Right lobe of liver (tissue), 4 donors: Measurements from ENCODE around the gene CPNE7.

Source experiments
- CTCF ChIP-seq, 4 donors: fragments of 200-600 bp in 3 of 4; fragments of 450-650 bp in 1 of 4; IDR thresholded peaks; one replicate each; pipeline versions ENCODE4 v1.5.1 to v1.8.0; 2016 to 2022; ENCODE audit warnings: antibody characterized with exemption in 4 of 4, mild to moderate bottlenecking in 2 of 4
- POLR2A ChIP-seq: fragments of 450-650 bp; IDR thresholded peaks from one replicate; pipeline ENCODE4 v1.6.1; 2017; ENCODE audit warnings: antibody characterized with exemption, mild to moderate bottlenecking
- donor health status: DM: no; HTN: no; CAD: no.
- donor health status: DM: no; HTN: no; CAD: no.
- donor health status: DM: no; HTN: yes; CAD: no.

DNA sequence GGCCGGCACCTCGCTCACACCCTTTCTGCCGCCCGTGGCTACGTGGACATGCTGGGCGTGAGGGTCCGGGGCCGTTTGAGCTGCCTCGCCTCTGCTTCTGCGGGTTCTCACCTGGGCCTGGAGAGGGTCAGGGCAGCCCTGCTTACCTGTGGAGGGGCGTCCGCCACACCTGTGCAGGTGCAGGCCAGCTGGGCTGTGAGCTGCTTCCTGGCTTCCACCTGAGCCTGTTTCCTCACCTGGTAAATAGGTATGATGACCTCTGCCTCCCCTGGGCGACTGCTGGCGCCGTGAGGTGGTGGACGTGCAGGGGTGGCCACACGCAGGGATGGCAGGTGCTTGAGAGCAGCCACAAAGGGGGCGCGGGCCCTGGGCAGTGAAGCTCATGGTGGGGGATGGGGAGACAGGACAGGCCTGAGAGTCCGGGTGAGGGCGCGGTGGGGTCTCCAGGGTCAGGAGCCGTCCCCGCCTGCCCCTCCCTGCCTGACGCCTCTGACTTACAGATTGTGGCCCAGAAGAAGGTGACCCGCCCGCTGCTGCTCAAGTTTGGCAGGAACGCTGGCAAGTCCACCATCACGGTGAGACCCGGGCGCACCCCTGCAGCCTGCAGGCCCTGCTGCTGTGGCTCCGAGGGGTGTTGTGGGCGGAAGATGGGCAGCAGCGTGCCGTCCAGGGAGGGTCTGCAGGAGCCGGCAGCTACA lies 7.8 kb downstream of the CPNE7 start:
- TF ChIP-seq CTCF (IDR thresholded peaks at IDR 0.05) (no peak), POLR2A (no peak)
